Left colon (tissue), 2 donors: ENCODE data around the gene RBM39. TPM values are rescaled to one million over a fixed set of nuclear protein-coding genes. Genes with fewer than 3 reads are reported as not detected.
A peak's percentile ranks its signal among the peaks of the same experiment; 100 is the strongest.
"Not testable (repeated sequence)": the region's sequence is repeated elsewhere in the genome, so short reads cannot be mapped to it uniquely, and the experiment has no call there.

Experiments
- ATAC-seq: fragments of 200-7000 bp; cut with Tn5 transposase; one replicate; pipeline ENCODE4 v1.9.1; 2020; ENCODE audit warnings: mild to moderate bottlenecking, moderate library complexity
- DNase-seq, 2 donors: peaks; one replicate each; pipeline ENCODE4 v3.0.0-alpha.2; 2020
- intact Hi-C, 2 donors: fragments of 100-400 bp; cut with DNase I in 1 of 2; cut with micrococcal nuclease in 1 of 2; formaldehyde crosslinking; loops; one replicate each; pipeline versions ENCODE4 v1.11.2 to v1.14.0; 2022; cut with DNase I, micrococcal nuclease
- total RNA-seq, 2 donors: library from RNA; stranded (reverse); fragmentation: NEBNext Ultra II Directional; extraction: Animal tissue kit (Norgen Biotek cat#: 25700); gene quantifications; one replicate each; pipeline ENCODE4 v1.2.1, GENCODE V29; 2021
- donor health status: DM: no; HTN: no; CAD: no.
- donor health status: DM: yes; HTN: yes; CAD: no.

Gene RBM39
- total RNA-seq, 2 donors from 2014 or later = 221 to 232 TPM

- ATAC-seq = not testable (repeated sequence)
Measured at GRCh38 chr20:35713120-35713519, 28.9 kb downstream of the RBM39 start.

GRCh38 chr20:35711588-35712209 lies 30.4 kb downstream of the RBM39 start:
- intact Hi-C loops = no loop called here
- ATAC-seq = no peak
- DNase-seq = no peak

More at GRCh38 chr20:35713120-35713519, 28.9 kb downstream of the RBM39 start:
- intact Hi-C loops, DNase-seq: not testable (repeated sequence)

GRCh38 chr20:35710884-35711587 lies 31.0 kb downstream of the RBM39 start:
- intact Hi-C loops = no loop called here
- ATAC-seq = no peak
- DNase-seq = no peak

GRCh38 chr20:35710039-35710438 lies 32.0 kb downstream of the RBM39 start:
- DNase-seq = no peak
- ATAC-seq = no peak
- intact Hi-C loops = no loop called here

- ATAC-seq (no peak), DNase-seq (no peak)
- intact Hi-C loops = no loop called here
Measured at GRCh38 chr20:35709259-35709658, 32.8 kb downstream of the RBM39 start.

- ATAC-seq = no peak
- intact Hi-C loops = no loop called here
Measured at GRCh38 chr20:35708502-35708901, 33.6 kb downstream of the RBM39 start.

GRCh38 chr20:35706591-35707529 lies 35.2 kb downstream of the RBM39 start:
- ATAC-seq, DNase-seq, intact Hi-C loops: not testable (repeated sequence)

More at GRCh38 chr20:35708502-35708901, 33.6 kb downstream of the RBM39 start:
- no peak for DNase-seq

- DNase-seq, intact Hi-C loops, ATAC-seq: not testable (repeated sequence)
Measured at GRCh38 chr20:35705894-35706293, 36.2 kb downstream of the RBM39 start.

- intact Hi-C loops = no loop called here
- ATAC-seq (no peak), DNase-seq (no peak)
Measured at GRCh38 chr20:35704514-35705261, 37.4 kb downstream of the RBM39 start.

- intact Hi-C loops = no loop called here
- ATAC-seq = no peak
- no peak for DNase-seq
Measured at GRCh38 chr20:35702824-35703695, 39.0 kb downstream of the RBM39 start.

- intact Hi-C loops = no loop called here
- ATAC-seq = no peak
- no peak for DNase-seq
Measured at GRCh38 chr20:35702051-35702823, 39.8 kb downstream of the RBM39 start.

GRCh38 chr20:35700625-35701148 lies 41.4 kb downstream of the RBM39 start:
- no peak for DNase-seq
- intact Hi-C loops = no loop called here

GRCh38 chr20:35699957-35700624 lies 42.0 kb downstream of the RBM39 start:
- intact Hi-C loops = no loop called here
- ATAC-seq (peak; percentile 51), DNase-seq (no peak)

More at GRCh38 chr20:35700625-35701148, 41.4 kb downstream of the RBM39 start:
- ATAC-seq = no peak

- peak; percentile 76 to 89 for DNase-seq
- peak; percentile 88 for ATAC-seq
- intact Hi-C loops = no loop called here
Measured at GRCh38 chr20:35699127-35699956, 42.7 kb downstream of the RBM39 start, which contains the start of the genes NFS1 and ROMO1. Gene NFS1 (minus strand): TSS chr20:35699352. CDS start chr20:35699288, 64 bp downstream. Gene ROMO1 (plus strand): TSS chr20:35699405. CDS start chr20:35699633, 228 bp downstream.
